Measurements from ENCODE around the gene ADRM1. TPM values are rescaled to one million over a fixed set of nuclear protein-coding genes. Genes with fewer than 3 reads are reported as not detected.
A peak's percentile ranks its signal among the peaks of the same experiment; 100 is the strongest.

The ADRM1 gene
- total RNA-seq, 2 experiments from 2014 or later = 136 to 139 TPM

DNA sequence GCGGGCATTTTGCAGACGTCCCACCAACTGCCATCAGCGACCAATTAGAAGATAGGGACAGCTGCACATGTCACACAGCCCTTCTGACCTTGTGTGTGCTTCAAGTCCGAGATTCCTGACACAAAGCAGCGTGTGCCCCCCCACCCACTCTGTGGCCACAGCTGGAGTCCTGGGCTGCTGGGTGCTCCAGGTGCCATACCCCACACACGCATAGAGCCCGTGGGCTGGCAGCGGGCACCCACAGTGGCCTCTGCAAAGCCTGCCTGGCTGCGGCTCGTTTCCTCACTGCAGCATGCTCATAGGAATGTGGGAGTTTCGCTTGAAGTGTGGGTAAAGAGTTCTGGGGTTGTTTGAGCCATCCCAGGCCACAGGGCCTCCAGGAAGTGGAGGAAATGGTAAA lies 2.5 kb upstream of the ADRM1 start:
- Mint-ChIP-seq H3K9me3 (no peaks in the 10 kb centered on the region), H3K4me1 (peaks cover 15% of the 10 kb centered on the region), H3K4me3 (no peak overlapping the region), H3K36me3 (peaks cover 14% of the 10 kb centered on the region), H3K27me3 (no peaks in the 10 kb centered on the region), H3K27ac (no peak overlapping the region)
- no peak for DNase-seq

DNA sequence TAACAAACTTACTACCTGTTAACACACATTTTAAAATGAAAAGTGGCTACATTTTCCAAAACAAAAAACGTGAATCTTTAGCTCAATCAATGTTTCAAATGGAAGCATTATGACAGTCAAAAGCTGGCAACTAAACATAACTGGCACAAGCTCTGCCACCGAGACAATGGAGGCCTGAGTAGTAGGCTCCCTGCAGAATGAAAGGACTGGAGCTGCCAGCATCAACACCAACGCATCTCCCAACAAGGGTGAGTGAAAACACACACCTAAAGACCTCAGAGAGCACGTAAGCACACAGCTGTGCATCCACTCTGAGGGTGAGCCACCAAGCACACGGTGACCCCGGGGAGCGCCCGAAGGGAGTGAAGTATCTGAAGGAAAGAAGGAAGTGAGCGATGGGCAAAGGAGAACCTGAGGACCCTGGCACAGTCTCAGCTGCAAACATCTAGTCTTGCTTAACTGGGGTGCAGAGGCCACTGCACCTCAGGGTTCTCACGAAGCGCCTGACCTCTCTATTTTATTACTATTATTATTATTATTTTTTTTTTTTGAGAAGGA lies 1.6 kb upstream of the ADRM1 start:
- Mint-ChIP-seq H3K4me3 (peak overlapping the region; percentile 66), H3K27ac (no peak overlapping the region), H3K36me3 (peaks cover 17% of the 10 kb centered on the region), H3K9me3 (no peaks in the 10 kb centered on the region), H3K27me3 (no peaks in the 10 kb centered on the region), H3K4me1 (peaks cover 18% of the 10 kb centered on the region)
- no peak for DNase-seq

DNA sequence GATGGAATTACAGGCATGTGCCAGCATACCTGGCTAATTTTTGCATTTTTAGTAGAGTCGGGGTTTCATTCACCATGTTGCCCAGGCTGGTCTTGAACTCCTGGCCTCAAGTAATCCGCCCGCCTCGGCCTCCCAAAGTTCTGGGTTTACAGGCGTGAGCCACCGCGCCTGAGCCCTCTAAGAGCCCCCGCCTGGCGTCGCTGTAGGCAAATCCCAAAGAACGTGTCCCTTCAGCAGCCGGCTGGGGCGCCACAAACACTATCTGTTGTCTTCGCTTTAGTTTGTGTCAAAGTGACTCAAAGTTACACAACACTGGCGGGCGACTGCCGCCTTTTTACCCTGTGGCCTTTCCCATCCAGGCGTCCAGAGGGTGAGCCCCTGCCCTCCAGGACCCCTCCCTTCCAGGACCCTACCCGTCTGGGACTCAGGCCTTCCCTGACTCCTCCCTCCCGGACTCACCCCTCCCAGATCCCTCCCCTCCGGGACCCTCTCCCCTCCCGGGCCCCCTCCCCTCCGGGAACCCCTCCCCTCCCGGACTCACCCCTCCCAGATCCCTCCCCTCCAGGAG lies 940 bp upstream of the ADRM1 start:
- Mint-ChIP-seq H3K4me1 (peaks cover 18% of the 10 kb centered on the region), H3K27ac (peak overlapping the region; percentile 99), H3K9me3 (no peaks in the 10 kb centered on the region), H3K4me3 (peak overlapping the region; percentile 94), H3K27me3 (no peaks in the 10 kb centered on the region), H3K36me3 (peaks cover 17% of the 10 kb centered on the region)
- DNase-seq = peak; percentile 91

DNA sequence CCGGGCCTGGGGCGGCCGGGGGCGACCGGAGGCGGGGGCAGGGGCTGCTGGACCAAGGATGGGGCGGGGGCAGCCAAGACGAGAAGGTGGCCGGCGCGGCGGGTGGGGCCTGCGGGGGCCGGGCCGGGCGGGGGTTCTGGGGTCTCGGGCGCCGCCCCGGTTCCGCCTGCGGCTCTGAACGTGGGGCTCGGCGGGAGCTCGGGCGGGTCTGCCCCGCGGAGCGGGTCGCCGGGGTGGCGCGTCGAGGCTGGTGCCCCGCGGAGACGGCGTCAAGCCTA lies 204 bp downstream of the ADRM1 start:
- Mint-ChIP-seq H3K27me3 (no peaks in the 10 kb centered on the region), H3K9me3 (no peaks in the 10 kb centered on the region), H3K36me3 (peaks cover 17% of the 10 kb centered on the region), H3K4me1 (peaks cover 18% of the 10 kb centered on the region), H3K4me3 (peak overlapping the region; percentile 94), H3K27ac (peak overlapping the region; percentile 67)
- no peak for DNase-seq

DNA sequence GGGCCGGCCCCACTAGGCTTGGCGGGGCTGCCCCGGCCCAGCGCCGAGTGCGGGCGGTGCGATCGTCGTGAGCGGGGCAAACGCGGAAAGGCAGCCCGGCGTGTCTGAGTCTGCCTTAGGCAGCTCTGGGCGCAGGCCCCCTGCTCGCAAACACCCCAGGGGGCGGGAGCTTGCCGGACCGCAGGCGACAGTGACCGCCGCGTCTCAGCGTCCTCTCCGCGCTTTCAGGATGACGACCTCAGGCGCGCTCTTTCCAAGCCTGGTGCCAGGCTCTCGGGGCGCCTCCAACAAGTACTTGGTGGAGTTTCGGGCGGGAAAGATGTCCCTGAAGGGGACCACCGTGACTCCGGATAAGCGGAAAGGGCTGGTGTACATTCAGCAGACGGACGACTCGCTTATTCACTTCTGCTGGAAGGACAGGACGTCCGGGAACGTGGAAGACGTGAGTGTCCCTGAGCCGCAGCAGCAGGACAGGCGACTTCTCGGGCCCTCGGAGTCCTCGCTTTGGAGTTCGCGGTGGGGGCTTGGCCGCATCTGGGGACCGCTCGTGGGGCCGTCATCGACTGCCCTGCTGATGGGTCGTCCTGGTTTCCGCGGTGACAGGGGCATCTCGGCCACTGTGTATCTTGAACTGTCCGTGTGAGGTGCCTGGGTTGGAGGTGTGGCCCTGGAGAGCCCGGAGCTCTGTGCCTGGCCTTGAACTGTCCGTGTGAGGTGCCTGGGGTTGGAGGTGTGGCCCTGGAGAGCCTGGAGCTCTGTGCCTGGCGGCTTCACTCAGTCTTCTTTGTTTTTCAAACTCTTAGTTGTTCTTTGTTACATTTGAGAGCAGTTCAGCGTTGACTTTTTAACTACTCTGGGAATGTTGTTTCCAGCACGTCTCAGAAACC lies 786 bp downstream of the ADRM1 start:
- peak; percentile 29 for DNase-seq
- Mint-ChIP-seq H3K9me3 (no peaks in the 10 kb centered on the region), H3K27me3 (no peaks in the 10 kb centered on the region), H3K27ac (peak overlapping the region; percentile 82), H3K4me3 (peak overlapping the region; percentile 93), H3K36me3 (peaks cover 17% of the 10 kb centered on the region), H3K4me1 (peaks cover 18% of the 10 kb centered on the region)

DNA sequence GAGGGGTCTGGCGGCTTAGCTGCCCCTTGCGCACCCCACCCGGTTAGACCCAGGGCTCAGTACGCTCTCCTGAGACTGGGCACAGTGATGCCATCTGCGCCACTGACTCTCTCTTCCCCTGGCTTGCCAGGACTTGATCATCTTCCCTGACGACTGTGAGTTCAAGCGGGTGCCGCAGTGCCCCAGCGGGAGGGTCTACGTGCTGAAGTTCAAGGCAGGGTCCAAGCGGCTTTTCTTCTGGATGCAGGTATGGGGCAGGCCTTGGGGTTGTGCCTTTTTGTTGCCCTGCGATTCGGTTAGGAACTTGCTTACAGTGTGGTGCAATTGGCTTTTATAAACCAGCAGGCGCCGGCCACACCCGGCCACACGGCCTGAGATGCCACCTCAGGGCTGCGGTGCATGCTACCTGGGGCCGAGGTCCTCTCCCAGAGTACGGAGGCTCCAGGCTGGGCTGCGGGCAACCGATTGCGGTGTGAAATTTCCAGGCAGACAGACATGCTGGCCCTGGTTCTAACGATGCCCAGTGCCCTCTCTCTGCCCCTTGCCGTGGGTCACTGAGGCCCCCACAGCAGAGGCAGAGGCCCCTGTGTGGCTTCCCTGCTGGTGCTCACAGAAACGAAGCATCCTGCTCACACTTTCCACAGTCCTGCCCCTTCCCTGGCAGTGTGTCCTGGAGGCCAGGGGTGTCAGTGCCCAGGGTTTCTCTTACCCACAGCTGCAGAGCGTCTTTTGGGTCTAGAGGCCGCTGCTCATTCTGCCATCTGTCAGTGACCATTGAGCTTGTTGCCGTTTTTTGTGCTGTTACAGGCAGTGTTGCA lies 1.7 kb downstream of the ADRM1 start:
- H3K36me3 Mint-ChIP-seq = peaks cover 17% of the 10 kb centered on the region
- peak overlapping the region; percentile 82 for H3K27ac Mint-ChIP-seq
- no peaks in the 10 kb centered on the region for H3K27me3 Mint-ChIP-seq
- no peak for DNase-seq
- no peaks in the 10 kb centered on the region for H3K9me3 Mint-ChIP-seq
- peak overlapping the region; percentile 93 for H3K4me3 Mint-ChIP-seq
- H3K4me1 Mint-ChIP-seq = peaks cover 18% of the 10 kb centered on the region

DNA sequence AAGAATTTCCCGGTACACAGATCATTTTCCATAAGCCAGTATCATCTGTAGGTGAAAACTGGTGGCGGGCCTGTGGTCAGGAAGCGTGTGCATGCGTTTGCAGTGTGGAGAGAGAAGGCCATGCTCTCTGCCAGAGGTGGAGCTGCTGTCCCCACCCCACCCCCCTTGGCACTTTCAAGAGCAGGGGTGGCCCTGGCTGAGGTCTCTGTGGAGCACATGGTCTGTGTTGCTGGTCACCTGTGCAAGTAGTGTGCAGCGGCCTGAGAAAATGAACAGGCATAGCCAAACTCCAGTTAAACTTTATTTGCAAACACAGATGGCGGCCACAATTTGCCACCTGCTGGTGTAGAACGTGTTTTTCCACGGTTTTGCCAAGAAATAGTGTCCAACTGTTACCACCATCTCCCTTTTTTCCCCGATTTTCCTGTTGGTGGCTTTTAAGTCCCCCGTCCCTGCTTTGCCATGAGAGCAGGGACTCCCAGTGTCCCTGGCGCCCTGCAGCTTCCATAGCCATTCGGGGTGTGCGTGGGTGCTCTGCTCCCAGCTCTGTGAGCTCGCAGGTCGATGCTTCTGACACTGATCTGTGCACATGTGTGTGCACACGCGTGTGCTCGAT lies 2.5 kb downstream of the ADRM1 start:
- Mint-ChIP-seq H3K27me3 (no peaks in the 10 kb centered on the region), H3K4me3 (peak overlapping the region; percentile 93), H3K4me1 (peaks cover 18% of the 10 kb centered on the region), H3K9me3 (no peaks in the 10 kb centered on the region), H3K36me3 (peaks cover 17% of the 10 kb centered on the region), H3K27ac (peak overlapping the region; percentile 52)
- DNase-seq = no peak

DNA sequence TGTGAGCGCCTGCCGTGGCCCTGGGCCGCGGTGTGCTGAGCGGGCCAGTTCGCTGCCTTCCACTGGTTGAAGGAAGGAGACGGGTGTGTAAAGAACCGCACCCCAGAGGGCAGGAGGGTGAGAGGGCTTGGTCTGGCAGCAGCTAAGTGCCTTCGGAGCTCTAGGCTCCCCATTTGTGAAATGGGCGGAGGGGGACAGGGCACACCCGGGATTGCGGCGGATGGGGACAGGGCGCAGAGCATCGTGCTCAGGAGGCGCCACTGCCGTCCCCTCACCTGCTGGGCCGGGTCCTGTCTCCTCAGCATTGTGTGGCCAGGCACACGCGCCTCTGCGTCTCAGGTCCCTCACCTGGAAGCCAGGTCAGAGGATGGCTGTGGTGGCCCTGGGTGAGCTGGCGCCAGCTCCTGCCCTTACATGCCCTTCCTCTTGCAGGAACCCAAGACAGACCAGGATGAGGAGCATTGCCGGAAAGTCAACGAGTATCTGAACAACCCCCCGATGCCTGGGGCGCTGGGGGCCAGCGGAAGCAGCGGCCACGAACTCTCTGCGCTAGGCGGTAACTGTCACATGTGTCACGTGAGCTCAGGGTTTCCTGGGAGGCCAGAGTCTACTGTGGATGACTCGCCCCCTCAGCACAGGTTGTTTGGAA lies 3.1 kb downstream of the ADRM1 start:
- no peak for DNase-seq
- H3K27me3 Mint-ChIP-seq = no peaks in the 10 kb centered on the region
- no peaks in the 10 kb centered on the region for H3K9me3 Mint-ChIP-seq
- H3K4me1 Mint-ChIP-seq = peaks cover 18% of the 10 kb centered on the region
- peak overlapping the region; percentile 52 for H3K27ac Mint-ChIP-seq
- no peak overlapping the region for H3K4me3 Mint-ChIP-seq
- H3K36me3 Mint-ChIP-seq = peaks cover 17% of the 10 kb centered on the region

DNA sequence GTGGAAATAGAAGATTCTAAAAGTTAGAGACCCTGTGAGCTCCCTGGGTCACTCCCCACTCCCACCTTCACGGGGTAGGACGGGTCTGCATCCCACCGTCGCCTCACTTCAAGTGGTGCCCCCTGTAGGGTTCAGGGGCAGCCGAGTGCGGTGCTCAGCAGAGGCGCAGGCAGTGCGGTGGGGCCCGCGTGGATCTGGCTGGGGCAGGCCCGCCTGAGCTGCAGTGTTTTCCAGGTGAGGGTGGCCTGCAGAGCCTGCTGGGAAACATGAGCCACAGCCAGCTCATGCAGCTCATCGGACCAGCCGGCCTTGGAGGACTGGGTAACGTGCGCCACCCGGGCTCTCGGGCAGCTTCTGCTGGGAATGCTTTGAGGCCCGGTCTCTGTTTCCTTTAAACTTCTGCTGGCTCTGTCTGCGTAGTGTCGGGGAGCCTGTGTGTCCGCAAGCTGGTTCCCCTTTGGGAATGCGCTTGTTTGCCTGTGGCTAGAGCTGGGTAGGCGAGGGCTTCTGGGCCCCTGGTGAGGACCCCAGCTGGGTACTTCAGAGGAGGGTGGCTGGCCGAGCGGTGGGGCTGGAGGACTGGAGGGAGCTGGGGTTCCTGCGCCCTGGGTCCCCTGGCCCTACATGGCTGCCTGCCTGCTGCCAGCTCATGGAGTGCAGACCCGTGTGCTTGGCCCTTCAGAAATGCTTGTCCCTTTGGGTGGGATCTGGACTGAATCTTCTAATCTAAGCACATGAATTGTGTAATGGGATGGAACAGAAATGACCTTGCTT lies 3.8 kb downstream of the ADRM1 start:
- H3K36me3 Mint-ChIP-seq = peaks cover 17% of the 10 kb centered on the region
- no peaks in the 10 kb centered on the region for H3K9me3 Mint-ChIP-seq
- peaks cover 16% of the 10 kb centered on the region for H3K4me1 Mint-ChIP-seq
- no peak overlapping the region for H3K27ac Mint-ChIP-seq
- no peak overlapping the region for H3K4me3 Mint-ChIP-seq
- no peak for DNase-seq
- no peaks in the 10 kb centered on the region for H3K27me3 Mint-ChIP-seq

DNA sequence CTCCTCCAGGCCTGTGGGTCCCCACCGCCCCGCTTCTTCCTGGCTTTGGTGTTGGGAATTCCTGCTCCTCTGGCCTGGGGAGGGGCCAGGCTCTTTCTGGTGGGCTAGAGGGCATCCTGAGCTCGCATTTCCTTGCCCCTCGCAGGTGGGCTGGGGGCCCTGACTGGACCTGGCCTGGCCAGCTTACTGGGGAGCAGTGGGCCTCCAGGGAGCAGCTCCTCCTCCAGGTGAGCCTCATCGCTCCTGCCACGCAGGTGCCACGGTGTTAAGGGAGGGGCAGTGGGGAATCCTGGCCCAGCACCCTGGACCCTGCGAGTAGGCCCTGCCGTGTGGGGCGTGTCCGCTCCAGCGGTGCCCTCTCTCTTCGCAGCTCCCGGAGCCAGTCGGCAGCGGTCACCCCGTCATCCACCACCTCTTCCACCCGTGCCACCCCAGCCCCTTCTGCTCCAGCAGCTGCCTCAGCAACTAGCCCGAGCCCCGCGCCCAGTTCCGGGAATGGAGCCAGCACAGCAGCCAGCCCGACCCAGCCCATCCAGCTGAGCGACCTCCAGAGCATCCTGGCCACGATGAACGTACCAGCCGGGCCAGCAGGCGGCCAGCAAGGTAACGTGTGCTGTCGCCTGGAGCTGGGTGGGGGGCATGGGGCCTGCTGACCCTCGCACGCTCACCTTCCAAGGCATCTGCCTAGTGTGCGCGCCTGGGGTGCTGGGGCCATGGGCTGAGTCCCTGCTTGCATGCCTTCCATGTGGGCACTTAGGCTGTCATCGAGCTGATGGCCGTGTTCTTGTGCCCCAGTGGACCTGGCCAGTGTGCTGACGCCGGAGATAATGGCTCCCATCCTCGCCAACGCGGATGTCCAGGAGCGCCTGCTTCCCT lies 4.7 kb downstream of the ADRM1 start:
- no peak overlapping the region for H3K4me3 Mint-ChIP-seq
- DNase-seq = no peak
- H3K27me3 Mint-ChIP-seq = no peaks in the 10 kb centered on the region
- H3K9me3 Mint-ChIP-seq = no peaks in the 10 kb centered on the region
- H3K27ac Mint-ChIP-seq = no peak overlapping the region
- peaks cover 15% of the 10 kb centered on the region for H3K36me3 Mint-ChIP-seq
- H3K4me1 Mint-ChIP-seq = peaks cover 13% of the 10 kb centered on the region

DNA sequence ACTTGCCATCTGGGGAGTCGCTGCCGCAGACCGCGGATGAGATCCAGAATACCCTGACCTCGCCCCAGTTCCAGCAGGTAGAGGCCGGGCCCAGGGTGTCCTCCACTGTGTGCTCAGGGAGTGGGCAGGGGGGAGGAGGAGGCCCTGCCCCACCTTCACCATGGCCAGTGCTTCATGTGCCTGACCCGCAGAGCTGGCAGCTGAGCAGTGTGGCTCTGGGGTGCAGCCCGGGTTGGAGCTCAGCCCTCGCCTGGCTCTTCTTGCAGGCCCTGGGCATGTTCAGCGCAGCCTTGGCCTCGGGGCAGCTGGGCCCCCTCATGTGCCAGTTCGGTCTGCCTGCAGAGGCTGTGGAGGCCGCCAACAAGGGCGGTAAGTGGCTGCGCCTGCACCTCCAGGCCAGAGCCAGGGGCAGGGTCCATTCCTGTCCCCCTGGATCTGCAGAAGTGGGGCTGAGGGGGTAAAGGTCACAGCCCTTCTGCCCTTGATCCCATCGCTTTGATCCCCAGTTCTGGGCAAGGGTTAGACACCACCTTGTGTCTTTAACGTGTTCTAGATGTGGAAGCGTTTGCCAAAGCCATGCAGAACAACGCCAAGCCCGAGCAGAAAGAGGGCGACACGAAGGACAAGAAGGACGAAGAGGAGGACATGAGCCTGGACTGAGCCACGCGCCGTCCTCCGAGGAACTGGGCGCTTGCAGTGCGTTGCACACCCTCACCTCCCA lies 5.5 kb downstream of the ADRM1 start:
- peaks cover 15% of the 10 kb centered on the region for H3K36me3 Mint-ChIP-seq
- H3K9me3 Mint-ChIP-seq = no peaks in the 10 kb centered on the region
- peaks cover 13% of the 10 kb centered on the region for H3K4me1 Mint-ChIP-seq
- no peaks in the 10 kb centered on the region for H3K27me3 Mint-ChIP-seq
- no peak overlapping the region for H3K27ac Mint-ChIP-seq
- DNase-seq = no peak
- no peak overlapping the region for H3K4me3 Mint-ChIP-seq

DNA sequence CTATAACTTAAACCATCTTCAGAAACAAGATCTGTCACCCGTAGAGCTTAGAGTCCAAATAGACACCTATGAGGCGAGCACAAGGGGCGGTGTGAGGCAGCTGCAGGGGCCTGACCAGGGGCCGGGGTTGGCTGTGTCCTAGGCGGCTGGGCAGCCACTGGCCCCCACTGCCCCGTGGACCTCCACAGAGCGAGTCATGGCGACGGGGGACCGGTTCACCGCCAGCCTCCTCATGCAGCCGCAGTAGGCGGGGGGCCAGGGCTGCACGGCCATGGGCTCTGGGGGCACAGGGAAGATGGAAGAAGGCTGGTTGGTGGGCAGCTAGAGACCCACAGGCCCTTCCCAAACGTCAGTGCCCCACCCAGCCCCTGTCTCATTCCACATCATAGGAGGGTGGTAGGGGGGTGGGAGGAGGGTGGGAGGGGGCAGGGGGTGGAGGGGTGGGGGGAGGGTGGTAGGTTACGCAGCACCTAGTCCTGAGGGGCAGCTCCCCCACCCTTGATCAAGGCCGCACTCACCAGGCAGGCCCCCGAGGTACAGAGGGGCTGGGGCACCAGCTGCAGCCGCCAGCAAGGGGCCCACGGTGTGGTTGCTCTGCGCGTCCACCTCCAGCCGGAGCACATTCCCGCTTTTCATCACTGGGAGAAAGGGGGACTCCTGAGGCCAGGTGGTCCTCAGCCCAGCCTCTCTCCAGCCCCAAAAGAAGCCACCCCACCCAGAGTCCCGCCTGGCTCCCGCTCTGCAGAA lies 6.6 kb downstream of the ADRM1 start:
- H3K27ac Mint-ChIP-seq = no peak overlapping the region
- peaks cover 5% of the 10 kb centered on the region for H3K36me3 Mint-ChIP-seq
- no peak for DNase-seq
- H3K27me3 Mint-ChIP-seq = no peaks in the 10 kb centered on the region
- no peaks in the 10 kb centered on the region for H3K9me3 Mint-ChIP-seq
- H3K4me3 Mint-ChIP-seq = no peak overlapping the region
- peaks cover 8% of the 10 kb centered on the region for H3K4me1 Mint-ChIP-seq
